ENCODE measurements around the gene ROR2. TPM values are rescaled to one million over a fixed set of nuclear protein-coding genes. Genes with fewer than 3 reads are reported as not detected.

The ROR2 gene
- total and polyA plus RNA-seq, 2 donors (not counting 3 experiments of a cell fraction or from before 2014, with no cell fraction given), result not detected

GRCh38 chr9:91868732-91869391, 81.2 kb downstream of the ROR2 start:
- CTCF ChIA-PET, result no interaction called here
- BruUV-seq (replicated peaks), result no TSS peak
- H4K20me1 ChIP-seq (replicated peaks; ENCODE audit: control insufficient read depth, extremely low read depth, insufficient read depth, low read length), result no peaks in the 10 kb centered on the region
- dilution Hi-C loops (cut with MboI; ENCODE audit: extremely low pct_ligation_motif_present, low sequenced_read_pairs), result no loop called here
- H3K27me3 ChIP-seq (ENCODE audit: control insufficient read depth in 2 of 2, insufficient read depth in 2 of 2, low read length in 2 of 2), result no peaks in the 10 kb centered on the region
- H3K9me1 ChIP-seq (replicated peaks; ENCODE audit: control insufficient read depth, extremely low read depth, insufficient read depth, low read length), result no peaks in the 10 kb centered on the region
- no peak overlapping the region for H3K27ac ChIP-seq (ENCODE audit: insufficient read depth, low read depth, low read length)
- no peak for DNase-seq (ENCODE audit: low read depth, low spot score)
- no peak for TF ChIP-seq POLR2A (IDR thresholded peaks at IDR 0.05; ENCODE audit: low read depth, low read length)
- TF ChIP-seq, protein P1, sequence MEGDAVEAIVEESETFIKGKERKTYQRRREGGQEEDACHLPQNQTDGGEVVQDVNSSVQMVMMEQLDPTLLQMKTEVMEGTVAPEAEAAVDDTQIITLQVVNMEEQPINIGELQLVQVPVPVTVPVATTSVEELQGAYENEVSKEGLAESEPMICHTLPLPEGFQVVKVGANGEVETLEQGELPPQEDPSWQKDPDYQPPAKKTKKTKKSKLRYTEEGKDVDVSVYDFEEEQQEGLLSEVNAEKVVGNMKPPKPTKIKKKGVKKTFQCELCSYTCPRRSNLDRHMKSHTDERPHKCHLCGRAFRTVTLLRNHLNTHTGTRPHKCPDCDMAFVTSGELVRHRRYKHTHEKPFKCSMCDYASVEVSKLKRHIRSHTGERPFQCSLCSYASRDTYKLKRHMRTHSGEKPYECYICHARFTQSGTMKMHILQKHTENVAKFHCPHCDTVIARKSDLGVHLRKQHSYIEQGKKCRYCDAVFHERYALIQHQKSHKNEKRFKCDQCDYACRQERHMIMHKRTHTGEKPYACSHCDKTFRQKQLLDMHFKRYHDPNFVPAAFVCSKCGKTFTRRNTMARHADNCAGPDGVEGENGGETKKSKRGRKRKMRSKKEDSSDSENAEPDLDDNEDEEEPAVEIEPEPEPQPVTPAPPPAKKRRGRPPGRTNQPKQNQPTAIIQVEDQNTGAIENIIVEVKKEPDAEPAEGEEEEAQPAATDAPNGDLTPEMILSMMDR (IDR thresholded peaks at IDR 0.05; ENCODE audit: extremely low read depth in 1 of 2, insufficient read depth in 1 of 2, low read depth in 1 of 2, low read length in 2 of 2), result no peak
- no peak for TF ChIP-seq EZH2 (IDR thresholded peaks at IDR 0.05; ENCODE audit: borderline replicate concordance, low read depth, low read length, severe bottlenecking)
- no peak for TF ChIP-seq GATA2 (IDR thresholded peaks at IDR 0.05; ENCODE audit: insufficient read depth, insufficient read length, low read depth, low read length)
- TF ChIP-seq JUN (IDR thresholded peaks at IDR 0.05; ENCODE audit: borderline replicate concordance, insufficient read depth, insufficient read length, low read depth), result no peak
- TF ChIP-seq FOS (IDR thresholded peaks at IDR 0.05; ENCODE audit: borderline replicate concordance, insufficient read depth, low read length), result no peak
- TF ChIP-seq MYC (IDR thresholded peaks at IDR 0.05; ENCODE audit: low read depth, low read length), result no peak
- TF ChIP-seq POLR2AphosphoS5 (IDR thresholded peaks at IDR 0.05; ENCODE audit: insufficient read depth, low read depth, low read length), result no peak
- TF ChIP-seq MAX (IDR thresholded peaks at IDR 0.05; ENCODE audit: insufficient read depth, insufficient read length), result no peak
- POLR2A ChIA-PET, result no interaction called here
- no peak overlapping the region for H3K9ac ChIP-seq (replicated peaks; ENCODE audit: extremely low read depth, insufficient read depth, low read length)
- intact Hi-C loops (cut with micrococcal nuclease), result no loop called here
- no peak overlapping the region for H3K4me2 ChIP-seq (ENCODE audit: insufficient read depth, low read length)
- no peak overlapping the region for H2AFZ ChIP-seq (ENCODE audit: low read depth, low read length)
- H3K36me3 ChIP-seq (ENCODE audit: control insufficient read depth in 2 of 2, extremely low read depth in 1 of 2, insufficient read depth in 2 of 2, low read length in 2 of 2), result no peaks in the 10 kb centered on the region
- no peak overlapping the region for H3K4me3 ChIP-seq (replicated peaks in 1 of 3; ENCODE audit: insufficient read depth in 1 of 3, low read depth in 1 of 3, low read length in 3 of 3)
- FAIRE-seq, result no peak
- H3K79me2 ChIP-seq (ENCODE audit: control insufficient read depth, insufficient read depth, low read length), result no peaks in the 10 kb centered on the region
- no peaks in the 10 kb centered on the region for H3K9me3 ChIP-seq (replicated peaks; ENCODE audit: control insufficient read depth, insufficient read depth, low read length)
- no peaks in the 10 kb centered on the region for H3K4me1 ChIP-seq (ENCODE audit: control insufficient read depth, extremely low read depth, insufficient read depth, low read length)

Data from endothelial cell of umbilical vein (primary cell).